Lung (tissue), 12 donors: ENCODE data around the gene NCAM1. TPM values are rescaled to one million over a fixed set of nuclear protein-coding genes. Genes with fewer than 3 reads are reported as not detected.

ENCODE experiments used
- ATAC-seq: fragments of 200-7000 bp; cut with Tn5 transposase; one replicate; pipeline ENCODE4 v1.9.1; 2020; ENCODE audit warnings: moderate number of reproducible peaks; ENCODE audit not compliant: insufficient read depth, low FRiP score
- DNase-seq, 3 donors: peaks; one replicate each; pipeline ENCODE4 v3.0.0-alpha.2; 2013 to 2017
- H3K27ac ChIP-seq, 2 donors: one replicate each; pipeline ENCODE4 v1.5.1; 2013; ENCODE audit warnings: mild to moderate bottlenecking in 2 of 2, moderate library complexity in 2 of 2, control low read depth in 1 of 2, inconsistent platforms in 1 of 2, low read depth in 1 of 2, low read length in 1 of 2
- H3K27me3 ChIP-seq, 3 donors: one replicate each; pipeline ENCODE4 v1.5.1; 2013; ENCODE audit warnings: low read length in 2 of 3; ENCODE audit not compliant: control insufficient read depth in 3 of 3, insufficient read depth in 3 of 3
- H3K36me3 ChIP-seq, 4 donors: one replicate each; pipeline ENCODE4 v1.5.1; 2013; ENCODE audit warnings: low read length in 4 of 4, mild to moderate bottlenecking in 1 of 4, moderate library complexity in 1 of 4; ENCODE audit not compliant: control insufficient read depth in 4 of 4, insufficient read depth in 4 of 4
- H3K4me1 ChIP-seq, 5 donors: one replicate each; pipeline ENCODE4 v1.5.1; 2013; ENCODE audit warnings: low read length in 5 of 5, mild to moderate bottlenecking in 2 of 5, moderate library complexity in 1 of 5; ENCODE audit not compliant: control insufficient read depth in 5 of 5, insufficient read depth in 5 of 5
- H3K4me3 ChIP-seq: one replicate; pipeline ENCODE4 v1.5.1; 2013; ENCODE audit warnings: mild to moderate bottlenecking, control low read depth, moderate library complexity
- H3K9ac ChIP-seq, 2 donors: one replicate each; pipeline ENCODE4 v1.5.1; 2013; ENCODE audit warnings: low read length in 2 of 2, control low read depth in 1 of 2; ENCODE audit not compliant: insufficient read depth in 1 of 2
- H3K9me3 ChIP-seq, 4 donors: one replicate each; pipeline ENCODE4 v1.5.1; 2013; ENCODE audit warnings: low read length in 3 of 4, mild to moderate bottlenecking in 1 of 4, moderate library complexity in 1 of 4; ENCODE audit not compliant: control insufficient read depth in 4 of 4, insufficient read depth in 3 of 4
- CTCF ChIP-seq: IDR thresholded peaks from 2 replicates; pipeline ENCODE4 v1.5.1; 2012; ENCODE audit warnings: mild to moderate bottlenecking; ENCODE audit errors: control extremely low read depth, extremely low read depth
- WGBS, 2 donors: extraction: QIAGEN DNeasy Blood & Tissue Kit; methylation state at CpG; one replicate each; pipeline ENCODE4 v1.1.7; 2013; 5-methylcytosine and 5-hydroxymethylcytosine counted together
- polyA plus RNA-seq, 2 donors: library from polyadenylated mRNA; stranded (reverse); fragments of 200-250 nt; gene quantifications; one replicate each; pipeline ENCODE4 v1.2.1, GENCODE V29; 2013
- total RNA-seq, 2 donors: library from RNA; depleted of rRNA in 1 of 2; stranded (reverse); fragments of >200 nt in 1 of 2; gene quantifications; one replicate each; pipeline ENCODE4 v1.2.1, GENCODE V29; 2014 to 2021
- donor health status: control.
- donor health status: control.
- donor health status: Bipolar disorder and iron deficiency.
- donor health status: healthy.
- donor health status: DM: yes; HTN: yes; CAD: no.

Gene NCAM1
- total and polyA plus RNA-seq, 4 donors = 0.28 to 36.5 (median 2.4) TPM

- TF ChIP-seq CTCF = no peak
- H3K9me3 ChIP-seq = no peaks in the 10 kb centered on the region
- H3K36me3 ChIP-seq = no peaks in the 10 kb centered on the region
- no peak overlapping the region for H3K27ac ChIP-seq
- WGBS, 2 donors = 62 to 87% methylated on average over 1 of the region's 1 CpG
- H3K4me3 ChIP-seq = no peak overlapping the region
- no peaks in the 10 kb centered on the region for H3K27me3 ChIP-seq
- peaks cover 0 to 11% (median 5%) of the 10 kb centered on the region in 5 donors for H3K4me1 ChIP-seq
- no peak overlapping the region for H3K9ac ChIP-seq
- ATAC-seq (no peak), DNase-seq (no peak)
Measured at GRCh38 chr11:113148652-113149051, 187.4 kb downstream of the NCAM1 start.

- H3K9me3 ChIP-seq = no peaks in the 10 kb centered on the region
- DNase-seq (no peak), ATAC-seq (no peak)
- no peaks in the 10 kb centered on the region for H3K36me3 ChIP-seq
- no peaks in the 10 kb centered on the region for H3K27me3 ChIP-seq
- H3K4me3 ChIP-seq = no peak overlapping the region
- H3K27ac ChIP-seq = no peak overlapping the region
- no peak for TF ChIP-seq CTCF
- 90 to 92% methylated on average over 4 of the region's 4 CpGs for WGBS, 2 donors
- no peak overlapping the region for H3K9ac ChIP-seq
- H3K4me1 ChIP-seq = peaks cover 0 to 16% (median 0%) of the 10 kb centered on the region in 5 donors
Measured at GRCh38 chr11:113151521-113151920, 190.3 kb downstream of the NCAM1 start.

GRCh38 chr11:113152500-113152899 is 191.3 kb downstream of the NCAM1 start:
- TF ChIP-seq CTCF = no peak
- H3K4me1 ChIP-seq = peaks cover 0 to 11% (median 0%) of the 10 kb centered on the region in 5 donors
- no peaks in the 10 kb centered on the region for H3K9me3 ChIP-seq
- no peak overlapping the region for H3K27ac ChIP-seq
- DNase-seq = no peak
- H3K27me3 ChIP-seq = no peaks in the 10 kb centered on the region
- no peak overlapping the region for H3K9ac ChIP-seq
- H3K36me3 ChIP-seq = no peaks in the 10 kb centered on the region
- no peak for ATAC-seq
- no peak overlapping the region for H3K4me3 ChIP-seq

GRCh38 chr11:113153847-113154246 is 192.6 kb downstream of the NCAM1 start:
- Histone ChIP-seq H3K9ac (no peak overlapping the region), H3K36me3 (no peaks in the 10 kb centered on the region), H3K4me3 (no peak overlapping the region), H3K4me1 (peaks cover 0 to 9% (median 0%) of the 10 kb centered on the region in 5 donors), H3K9me3 (no peaks in the 10 kb centered on the region), H3K27ac (no peak overlapping the region), H3K27me3 (no peaks in the 10 kb centered on the region)
- no peak for ATAC-seq
- 74 to 75% methylated on average over 2 of the region's 2 CpGs for WGBS, 2 donors
- DNase-seq = peak in 2 of 3 donors; percentile 83 to 91
- no peak for TF ChIP-seq CTCF
